SIG-M5 (cell line): Measurements from ENCODE around the gene GATM.

Source experiments
- DNase-seq: peaks from one replicate; lab custom pipeline; 2025; lab: John Stamatoyannopoulos, UW

Gene GATM

GRCh38 chr15:45378149-45378912 is at the start of gene GATM:
GATM (minus strand) TSS chr15:45378544; CDS start chr15:45378453, 91 bp downstream.
- DNase-seq, result no peak

GRCh38 chr15:45427085-45427484 is 48.7 kb upstream of the GATM start:
- DNase-seq, result no peak

- no peak for DNase-seq
These were observed 46.8 kb upstream of the GATM start for GRCh38 chr15:45425135-45425534.

- no peak for DNase-seq
These were observed 46.1 kb upstream of the GATM start for GRCh38 chr15:45424429-45424828.

GRCh38 chr15:45417303-45417950 is 39.1 kb upstream of the GATM start:
- no peak for DNase-seq

DNA sequence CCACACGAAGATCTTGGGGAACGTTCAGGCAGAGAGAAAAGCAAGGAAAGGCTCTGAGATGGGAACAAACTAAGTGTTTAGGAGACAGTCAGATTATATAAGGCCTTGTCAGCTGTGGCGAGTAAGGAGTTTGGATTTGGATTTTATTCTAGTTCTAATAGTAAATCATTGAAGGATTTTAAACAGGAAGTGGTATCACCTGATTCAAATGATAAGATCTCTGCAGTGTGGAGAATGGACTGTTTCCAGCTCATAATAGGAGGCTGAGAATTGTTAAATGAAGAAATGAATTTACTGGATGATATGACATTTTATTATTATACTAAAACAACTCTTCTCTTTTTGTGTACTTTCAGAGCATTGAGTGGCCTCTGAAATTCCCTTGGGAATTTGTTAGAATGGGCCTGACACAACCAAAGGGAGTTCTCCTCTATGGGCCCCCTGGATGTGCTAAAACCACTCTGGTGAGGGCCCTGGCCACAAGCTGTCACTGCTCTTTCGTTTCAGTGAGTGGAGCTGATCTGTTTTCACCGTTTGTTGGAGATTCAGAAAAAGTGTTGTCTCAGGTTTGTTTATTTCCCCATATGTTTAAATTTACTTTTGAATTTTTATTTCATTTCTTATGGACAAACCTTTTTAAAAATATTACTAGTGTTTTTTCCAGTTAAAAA is 36.0 kb upstream of the GATM start:
- no peak for DNase-seq

GRCh38 chr15:45409596-45409995 is 31.3 kb upstream of the GATM start:
- no peak for DNase-seq

DNA sequence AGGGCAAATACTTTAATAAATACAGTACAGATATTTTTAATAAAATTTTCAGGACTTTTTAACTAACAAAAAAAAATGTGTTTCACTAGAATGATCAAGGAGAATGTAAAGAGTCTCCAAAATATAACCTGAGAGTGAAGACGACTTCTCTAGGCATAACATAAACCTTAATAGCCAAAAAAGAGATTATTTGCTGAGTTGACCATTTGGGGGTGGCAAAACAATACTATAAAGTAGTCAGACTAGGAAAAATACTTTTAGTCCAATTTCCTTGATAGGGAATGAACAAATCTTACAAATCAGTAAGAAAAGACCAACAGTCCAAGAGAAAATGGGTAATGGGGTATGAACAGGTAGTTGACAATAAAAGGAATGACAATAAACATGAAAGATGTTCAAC is 29.4 kb upstream of the GATM start:
- no peak for DNase-seq

- DNase-seq, result no peak
These were observed 24.9 kb upstream of the GATM start for GRCh38 chr15:45402955-45403877.

- DNase-seq, result peak; percentile 76
These were observed 24.0 kb upstream of the GATM start for GRCh38 chr15:45402162-45402954.

DNA sequence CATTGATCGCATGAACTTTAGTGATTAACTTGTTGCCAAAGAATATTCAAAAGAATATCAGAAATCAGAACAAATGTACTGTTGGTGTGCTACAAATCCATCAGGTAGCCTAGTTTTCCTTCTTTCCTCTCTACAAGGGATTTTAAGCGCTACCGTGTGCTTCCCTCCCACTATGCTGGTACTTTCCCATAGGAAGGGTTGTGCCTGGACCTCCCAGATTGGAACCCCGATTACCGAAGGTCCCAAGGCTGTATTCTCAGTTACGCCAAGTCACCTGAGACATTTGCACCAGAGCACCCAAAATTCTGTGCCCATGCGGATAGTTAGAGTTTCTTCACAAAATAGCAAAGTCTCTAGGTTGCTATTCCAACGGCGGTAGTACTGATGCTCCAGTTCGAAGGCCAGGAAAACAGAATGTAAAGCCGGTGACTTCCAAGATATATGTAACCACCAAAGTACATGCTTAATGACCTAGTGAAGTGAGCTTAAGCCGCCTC is 23.4 kb upstream of the GATM start:
- DNase-seq, result no peak

- no peak for DNase-seq
These were observed 21.3 kb upstream of the GATM start for GRCh38 chr15:45399381-45400212.

DNA sequence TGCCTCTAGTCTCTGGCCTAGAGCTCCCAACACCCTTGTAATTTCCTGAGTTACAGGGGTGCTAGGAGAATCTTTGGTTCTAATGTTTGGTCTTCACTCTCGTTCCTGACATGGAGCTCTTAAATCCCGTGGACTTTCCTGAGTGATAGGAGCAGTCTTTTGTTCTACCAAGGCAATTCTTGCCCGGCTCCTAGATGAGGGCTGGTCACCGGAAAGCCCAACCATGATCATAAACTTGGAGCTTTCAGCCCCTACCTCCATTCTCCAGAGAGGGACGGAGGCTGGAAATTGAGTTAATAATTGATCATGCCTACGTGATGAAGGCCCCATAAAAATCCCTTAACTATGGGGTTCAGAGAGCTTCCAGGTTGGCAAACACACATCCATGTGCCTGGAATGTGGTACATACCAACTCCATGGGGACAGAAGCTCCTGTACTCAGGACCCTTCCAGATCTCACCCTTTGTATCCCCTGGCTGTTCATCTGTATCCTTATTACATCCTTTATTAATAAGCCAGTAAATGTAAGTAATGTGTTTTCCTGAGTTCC is 18.8 kb upstream of the GATM start:
- no peak for DNase-seq

DNA sequence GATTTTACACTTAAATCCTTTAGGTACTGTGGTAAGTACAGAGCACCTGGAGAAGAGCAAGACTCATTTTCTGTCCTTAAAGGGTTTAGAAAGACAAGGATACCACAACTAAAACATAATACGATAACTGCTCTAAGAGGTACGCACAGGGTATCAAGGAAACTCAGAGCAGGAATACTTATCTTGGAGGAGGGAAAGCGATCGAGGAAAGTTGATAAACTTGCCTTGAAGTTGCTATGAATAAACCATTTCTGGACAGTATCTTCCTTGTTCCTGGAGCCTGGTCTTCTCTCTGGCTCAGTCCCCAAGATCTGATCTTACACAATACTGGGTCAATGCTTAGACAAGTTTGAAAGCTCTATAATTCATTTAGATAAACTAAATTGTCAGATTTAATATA is 17.6 kb upstream of the GATM start:
- DNase-seq, result no peak

- DNase-seq, result no peak
These were observed 16.3 kb upstream of the GATM start for GRCh38 chr15:45394681-45395080.

DNA sequence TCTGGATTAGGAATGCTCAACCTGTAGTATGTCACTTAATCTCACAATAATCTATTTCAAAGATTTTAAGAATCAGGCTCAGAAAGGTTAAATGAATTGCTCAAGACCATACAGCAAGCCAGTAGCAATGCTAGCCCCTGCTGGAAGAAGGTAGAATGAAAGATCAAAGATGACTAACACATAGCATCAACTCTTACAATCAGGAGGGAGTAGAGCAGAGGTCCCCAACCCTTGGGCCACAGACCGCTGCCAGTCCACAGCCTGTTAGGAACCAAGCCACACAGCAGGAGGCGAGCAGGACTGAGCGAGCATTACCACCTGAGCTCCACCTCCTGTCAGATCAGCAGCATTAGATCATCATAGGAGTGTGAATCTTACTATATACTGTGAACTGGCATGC is 15.5 kb upstream of the GATM start:
- DNase-seq, result no peak

DNA sequence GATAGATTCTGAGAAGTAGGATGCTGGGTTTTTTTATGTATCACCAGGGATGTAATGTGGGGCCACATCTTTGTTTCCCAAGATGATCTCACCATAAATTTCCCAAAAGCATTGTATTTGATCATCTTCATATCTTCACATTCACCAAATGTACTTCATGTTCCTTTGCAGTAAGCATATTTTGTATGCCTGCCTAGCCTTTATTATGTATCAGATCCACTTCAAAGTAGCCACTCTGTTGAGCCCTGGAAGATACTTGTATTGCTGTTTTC is 14.2 kb upstream of the GATM start:
- DNase-seq, result no peak

- peak; percentile 68 for DNase-seq
These were observed 13.6 kb upstream of the GATM start for GRCh38 chr15:45391746-45392583.

DNA sequence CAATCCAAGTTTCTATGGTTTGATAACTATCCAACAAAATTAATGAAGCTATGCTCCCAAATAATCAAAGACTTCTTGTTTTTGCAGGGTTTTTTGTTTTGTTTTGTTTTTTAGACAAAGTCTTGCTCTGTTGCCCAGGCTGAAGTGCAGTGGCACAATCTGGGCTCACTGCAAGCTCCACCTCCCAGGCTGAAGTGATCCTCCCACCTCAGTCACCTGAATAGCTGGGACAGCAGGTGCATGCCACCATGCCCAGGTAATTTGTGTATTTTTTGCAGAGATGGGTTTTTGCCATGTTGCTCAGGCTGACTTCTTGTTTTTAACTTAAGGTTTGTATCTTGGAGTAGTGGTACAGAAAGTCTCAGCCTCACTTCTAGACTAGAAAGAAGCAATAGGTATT is 11.0 kb upstream of the GATM start:
- no peak for DNase-seq
